Endothelial cell (in vitro differentiated cells): ENCODE data around the gene C1orf159. TPM values are rescaled to one million over a fixed set of nuclear protein-coding genes. Genes with fewer than 3 reads are reported as not detected.
"Not testable (repeated sequence)": the region's sequence is repeated elsewhere in the genome, so short reads cannot be mapped to it uniquely, and the experiment has no call there.

Experiments
- DNase-seq: peaks from one replicate; pipeline ENCODE4 v3.0.0; 2021; ENCODE audit warnings: low spot score
- H3K27ac Mint-ChIP-seq: one replicate; pipeline ENCODE4 v1.8.0; 2021; ENCODE audit warnings: mixed read lengths, inconsistent platforms; ENCODE audit not compliant: unreplicated experiment
- H3K27me3 Mint-ChIP-seq: one replicate; pipeline ENCODE4 v1.8.0; 2021; ENCODE audit warnings: mild to moderate bottlenecking, moderate library complexity, mixed read lengths, inconsistent platforms; ENCODE audit not compliant: unreplicated experiment
- H3K36me3 Mint-ChIP-seq: one replicate; pipeline ENCODE4 v1.8.0; 2021; ENCODE audit warnings: mild to moderate bottlenecking, low read depth, mixed read lengths, inconsistent platforms; ENCODE audit not compliant: unreplicated experiment
- H3K4me1 Mint-ChIP-seq: one replicate; pipeline ENCODE4 v1.8.0; 2021; ENCODE audit warnings: mild to moderate bottlenecking, mixed read lengths, inconsistent platforms; ENCODE audit not compliant: unreplicated experiment
- H3K4me3 Mint-ChIP-seq: one replicate; pipeline ENCODE4 v1.8.0; 2021; ENCODE audit warnings: mild to moderate bottlenecking, mixed read lengths, inconsistent platforms; ENCODE audit not compliant: unreplicated experiment
- H3K9me3 Mint-ChIP-seq: one replicate; pipeline ENCODE4 v1.8.0; 2021; ENCODE audit warnings: mixed read lengths, inconsistent platforms; ENCODE audit not compliant: unreplicated experiment
- CTCF ChIP-seq: fragments of 200-600 bp; sonication (generic); IDR thresholded peaks from one replicate; pipeline ENCODE4 v1.5.0; 2021; ENCODE audit warnings: antibody characterized with exemption; ENCODE audit not compliant: unreplicated experiment
- total RNA-seq: library from RNA; stranded (reverse); fragmentation: NEBNext Ultra II Directional; extraction: Animal tissue kit (Norgen Biotek cat#: 25700); gene quantifications from one replicate; pipeline ENCODE4 v1.2.1, GENCODE V29; 2021; ENCODE audit not compliant: unreplicated experiment

The C1orf159 gene
- total RNA-seq, 1 donor from 2014 or later: 16.6 TPM

GRCh38 chr1:1067284-1067859, 48.5 kb downstream of the C1orf159 start:
- no peak for DNase-seq
- TF ChIP-seq CTCF: no peak
- Mint-ChIP-seq H3K4me1 (no peaks in the 10 kb centered on the region), H3K27me3 (peaks cover 7% of the 10 kb centered on the region), H3K9me3 (no peaks in the 10 kb centered on the region), H3K36me3 (no peaks in the 10 kb centered on the region), H3K4me3 (no peak overlapping the region), H3K27ac (no peak overlapping the region)

DNA sequence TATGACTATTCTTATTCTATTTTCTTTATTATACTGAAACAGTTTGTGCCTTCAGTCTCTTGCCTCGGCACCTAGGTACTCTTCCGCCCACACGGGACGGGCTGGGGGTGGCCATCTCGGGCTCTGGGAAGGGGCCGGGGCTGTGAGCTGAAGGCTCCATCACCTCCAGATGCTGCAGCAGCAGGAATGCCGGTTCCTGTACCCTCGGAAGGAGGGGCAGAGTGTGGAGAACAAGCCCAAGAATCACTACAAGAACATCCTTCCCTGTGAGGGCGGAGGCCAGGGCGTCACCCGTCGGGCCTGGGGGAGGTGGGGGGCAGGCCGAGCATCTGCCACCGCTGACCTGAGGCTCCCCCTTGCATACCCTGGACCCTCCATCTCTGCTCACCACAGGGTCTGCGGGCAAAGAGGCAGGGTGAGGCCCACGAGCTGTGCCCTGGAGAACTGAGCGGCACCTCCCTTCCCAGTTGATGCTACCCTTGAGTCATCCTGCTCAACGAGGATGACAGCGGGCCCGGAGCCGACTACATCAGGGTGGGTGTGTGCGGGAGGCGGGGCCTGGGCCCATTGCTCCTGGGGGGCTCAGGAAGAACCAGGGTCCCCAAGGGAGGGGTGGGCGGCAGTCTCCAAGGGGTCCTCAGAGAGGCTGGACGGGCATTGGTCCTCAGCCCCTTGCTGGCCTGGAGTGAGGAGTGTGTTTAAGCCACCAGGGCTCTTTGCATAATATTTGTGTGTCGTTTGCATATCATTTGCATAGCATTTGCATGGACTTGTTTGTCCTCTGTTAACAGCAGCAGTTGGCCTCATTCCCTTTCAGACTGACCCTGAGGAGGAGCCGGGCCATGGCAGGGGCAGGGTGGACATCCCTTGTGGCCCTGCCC, 49.2 kb downstream of the C1orf159 start:
- H3K27ac Mint-ChIP-seq: no peak overlapping the region
- H3K9me3 Mint-ChIP-seq: no peaks in the 10 kb centered on the region
- H3K4me3 Mint-ChIP-seq: no peak overlapping the region
- no peaks in the 10 kb centered on the region for H3K36me3 Mint-ChIP-seq
- no peak for DNase-seq
- peaks cover 7% of the 10 kb centered on the region for H3K27me3 Mint-ChIP-seq
- H3K4me1 Mint-ChIP-seq: no peaks in the 10 kb centered on the region
- TF ChIP-seq CTCF: no peak

GRCh38 chr1:1065940-1066304, 50.0 kb downstream of the C1orf159 start:
- not testable (repeated sequence) for H3K27ac Mint-ChIP-seq, H3K4me3 Mint-ChIP-seq, H3K9me3 Mint-ChIP-seq, H3K4me1 Mint-ChIP-seq, DNase-seq, H3K27me3 Mint-ChIP-seq, H3K36me3 Mint-ChIP-seq

DNA sequence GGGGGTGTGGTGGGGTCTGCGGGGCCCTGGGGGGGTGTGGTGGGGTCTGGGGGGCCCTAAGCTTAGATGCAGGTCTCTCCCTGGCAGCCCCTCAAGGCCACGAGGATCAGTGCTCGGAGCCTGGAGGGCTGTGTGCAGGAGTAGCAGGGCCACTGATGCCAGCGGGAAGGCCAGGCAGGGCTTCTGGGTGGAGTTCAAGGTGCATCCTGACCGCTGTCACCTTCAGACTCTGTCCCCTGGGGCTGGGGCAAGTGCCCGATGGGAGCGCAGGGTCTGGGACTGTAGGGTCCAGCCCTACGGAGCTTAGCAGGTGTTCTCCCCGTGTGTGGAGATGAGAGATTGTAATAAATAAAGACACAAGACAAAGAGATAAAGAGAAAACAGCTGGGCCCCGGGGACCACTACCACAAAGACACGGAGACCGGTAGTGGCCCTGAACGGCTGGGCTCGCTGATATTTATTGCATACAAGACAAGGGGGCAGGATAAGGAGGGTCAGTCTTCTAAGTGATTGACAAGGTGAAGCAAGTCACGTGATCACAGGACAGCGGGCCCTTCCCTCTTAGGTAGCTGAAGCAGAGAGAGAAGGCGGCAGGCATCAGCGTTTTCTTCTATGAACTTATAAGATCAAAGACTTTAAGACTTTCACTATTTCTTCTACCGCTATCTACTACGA, 50.5 kb downstream of the C1orf159 start:
- no peaks in the 10 kb centered on the region for H3K4me1 Mint-ChIP-seq
- no peak overlapping the region for H3K4me3 Mint-ChIP-seq
- H3K27ac Mint-ChIP-seq: no peak overlapping the region
- no peaks in the 10 kb centered on the region for H3K36me3 Mint-ChIP-seq
- TF ChIP-seq CTCF: no peak
- no peaks in the 10 kb centered on the region for H3K9me3 Mint-ChIP-seq
- H3K27me3 Mint-ChIP-seq: peaks cover 7% of the 10 kb centered on the region
- no peak for DNase-seq

DNA sequence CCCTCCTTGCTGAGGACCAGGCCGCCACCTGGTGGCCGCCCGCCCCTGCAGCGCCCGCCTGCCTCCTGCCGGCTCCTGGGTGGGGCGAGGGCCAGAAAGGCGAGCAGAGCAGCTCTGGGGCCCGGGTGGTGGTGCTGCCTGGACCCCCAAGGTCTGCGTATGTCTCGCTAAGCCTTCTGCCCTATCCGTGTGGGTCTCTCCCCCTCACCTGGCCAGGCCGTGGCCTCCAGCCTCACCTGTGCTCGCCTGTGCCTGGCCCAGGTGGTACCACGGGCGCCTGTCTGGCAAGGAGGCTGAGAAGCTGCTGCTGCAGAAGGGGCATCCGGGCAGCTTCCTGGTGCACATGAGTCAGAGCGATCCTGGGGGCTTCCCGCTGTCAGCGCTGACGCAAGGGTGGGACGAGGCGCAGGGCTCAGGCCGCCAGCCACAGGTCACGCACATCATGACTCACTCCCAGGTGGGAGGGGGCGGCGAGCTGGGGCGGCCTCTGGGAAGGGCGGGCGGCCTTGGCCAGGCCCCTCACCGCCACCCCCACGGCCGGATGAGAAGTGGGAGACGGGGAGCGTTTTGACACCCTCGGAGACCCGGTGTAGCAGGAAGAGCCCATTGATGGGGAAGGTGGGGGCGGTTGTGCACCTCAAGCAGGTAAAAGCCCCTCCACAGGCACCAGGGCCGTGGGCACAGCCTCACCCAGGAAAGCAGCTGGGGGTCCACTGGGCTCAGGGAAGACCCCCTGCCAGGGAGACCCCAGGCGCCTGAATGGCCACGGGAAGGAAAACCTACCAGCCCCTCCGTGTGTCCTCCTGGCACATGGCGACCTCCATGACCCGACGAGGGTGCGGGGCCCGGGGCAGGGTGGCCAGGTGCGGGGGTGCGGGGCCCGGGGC, 51.7 kb downstream of the C1orf159 start:
- DNase-seq: peak; percentile 80
- H3K36me3 Mint-ChIP-seq: no peaks in the 10 kb centered on the region
- TF ChIP-seq CTCF: peak; percentile 70
- H3K4me1 Mint-ChIP-seq: no peaks in the 10 kb centered on the region
- no peaks in the 10 kb centered on the region for H3K9me3 Mint-ChIP-seq
- H3K27ac Mint-ChIP-seq: no peak overlapping the region
- peaks cover 7% of the 10 kb centered on the region for H3K27me3 Mint-ChIP-seq
- H3K4me3 Mint-ChIP-seq: no peak overlapping the region
